K562 (cell line): ENCODE results near the gene APOB. TPM values are rescaled to one million over a fixed set of nuclear protein-coding genes. Genes with fewer than 3 reads are reported as not detected.

Experiments used
- ATAC-seq: fragments of 200-7000 bp; cut with Tn5 transposase; 3 replicates; pipeline ENCODE4 v1.9.1; 2020; ENCODE audit warnings: moderate library complexity
- BruUV-seq: library from RNA; stranded (reverse); fragments of 400-500 nt; replicated peaks from 2 replicates; lab custom pipeline; 2021; lab: Mats Ljungman, UMichigan
- CTCF ChIA-PET: fragments of 300-600 bp; formaldehyde crosslinking; extraction: SDS; loops from one replicate; lab custom pipeline; 2021; ENCODE audit warnings: low intra/inter-chr PET ratio; lab: Yijun Ruan, JAX
- POLR2A ChIA-PET: fragments of 300-600, 350-650 bp; sonication (Branson Sonifier 250); formaldehyde crosslinking; extraction: SDS; loops from one replicate; lab custom pipeline; 2021; ENCODE audit warnings: antibody characterized with exemption, inconsistent platforms; lab: Yijun Ruan, JAX
- DNase-seq, 4 experiments: peaks; one replicate each; pipeline versions ENCODE4 v3.0.0 to v3.0.0-alpha.2; 2011 to 2018; ENCODE audit warnings: low spot score in 3 of 4, mixed read lengths in 3 of 4; ENCODE audit errors: extremely low read depth in 1 of 4
- FAIRE-seq: peaks from 2 replicates; lab custom pipeline; 2011; peaks lifted over from hg19 to GRCh38; lab: Jason Lieb, UNC
- H2AFZ ChIP-seq: 2 replicates; pipeline ENCODE4 v1.6.0; 2011; ENCODE audit warnings: low read depth, low read length, control low read depth, inconsistent platforms
- H3K27ac ChIP-seq: fragments of 200-600 bp; 3 replicates; pipeline ENCODE4 v1.8.0; 2011; ENCODE audit warnings: low read depth, mild to moderate bottlenecking, control low read depth, inconsistent platforms, low read length, moderate library complexity, mixed read lengths; ENCODE audit errors: extremely low read depth
- H3K27me3 ChIP-seq, 2 experiments: fragments of 300-600 bp in 1 of 2; 2 replicates in 1 of 2; 3 replicates in 1 of 2; pipeline versions ENCODE4 v1.6.0 to v1.8.0; 2011; ENCODE audit warnings: inconsistent platforms in 2 of 2, low read length in 2 of 2, mild to moderate bottlenecking in 1 of 2, mixed read lengths in 1 of 2, moderate library complexity in 1 of 2; ENCODE audit not compliant: control insufficient read depth in 2 of 2, insufficient read depth in 2 of 2
- H3K36me3 ChIP-seq: fragments of 300-600 bp; 3 replicates; pipeline ENCODE4 v1.8.0; 2011; ENCODE audit warnings: mild to moderate bottlenecking, low read length, inconsistent platforms; ENCODE audit not compliant: control insufficient read depth, insufficient read depth
- H3K4me1 ChIP-seq, 2 experiments: fragments of 200-600 bp in 1 of 2; replicated peaks in 1 of 2; 2 replicates in 1 of 2; 3 replicates in 1 of 2; pipeline versions ENCODE4 v1.5.1 to v1.8.0; 2011; ENCODE audit warnings: inconsistent platforms in 2 of 2, low read length in 2 of 2, mild to moderate bottlenecking in 1 of 2, mixed read lengths in 1 of 2, moderate library complexity in 1 of 2; ENCODE audit not compliant: control insufficient read depth in 2 of 2, insufficient read depth in 2 of 2
- H3K4me2 ChIP-seq: 2 replicates; pipeline ENCODE4 v1.6.1; 2011; ENCODE audit warnings: low read length, control low read depth, inconsistent platforms, mixed read lengths; ENCODE audit not compliant: insufficient read depth
- H3K4me3 ChIP-seq: fragments of 200-600 bp; sonication (generic), shearing (Covaris generic); 2 replicates; pipeline ENCODE4 v1.5.1; 2016; ENCODE audit warnings: control low read depth, inconsistent platforms
- H3K79me2 ChIP-seq: fragments of 200-600 bp; 3 replicates; pipeline ENCODE4 v1.8.0; 2011; ENCODE audit warnings: low read length, inconsistent platforms; ENCODE audit not compliant: control insufficient read depth, insufficient read depth
- H3K9ac ChIP-seq, 2 experiments: 2 replicates each; pipeline versions ENCODE4 v1.6.0 to v1.6.1; 2011; ENCODE audit warnings: low read depth in 2 of 2, low read length in 2 of 2, control low read depth in 1 of 2, inconsistent platforms in 1 of 2, mild to moderate bottlenecking in 1 of 2, mixed read lengths in 1 of 2; ENCODE audit not compliant: insufficient read depth in 1 of 2
- H3K9me1 ChIP-seq: one replicate; pipeline ENCODE4 v1.6.0; 2011; ENCODE audit warnings: inconsistent platforms, mild to moderate bottlenecking, low read length, moderate library complexity; ENCODE audit not compliant: control insufficient read depth, insufficient read depth
- H3K9me3 ChIP-seq: replicated peaks from 2 replicates; pipeline ENCODE4 v1.5.1; 2011; ENCODE audit warnings: low read depth, low read length, inconsistent platforms; ENCODE audit not compliant: control insufficient read depth, insufficient read depth
- H4K20me1 ChIP-seq: replicated peaks from 2 replicates; pipeline ENCODE4 v1.6.1; 2011; ENCODE audit warnings: low read length, inconsistent platforms, mixed read lengths; ENCODE audit not compliant: control insufficient read depth, insufficient read depth
- ELF1 ChIP-seq: fragments of 200-800 bp; sonication (Bioruptor generic); IDR thresholded peaks from 2 replicates; pipeline ENCODE4 v1.6.1; 2016; ENCODE audit warnings: missing genetic modification characterization, missing compliant biosample characterization
- GTF2A2 ChIP-seq: IDR thresholded peaks from 2 replicates; pipeline ENCODE4 v1.6.1; 2016; ENCODE audit warnings: mild to moderate bottlenecking, missing genetic modification characterization, missing compliant biosample characterization
- NONO ChIP-seq, 2 experiments: fragments of 200-400 bp in 1 of 2; fragments of 450-650 bp in 1 of 2; formaldehyde crosslinking in 1 of 2; IDR thresholded peaks; 2 replicates each; pipeline ENCODE4 v1.6.1; 2017; ENCODE audit warnings: low read depth in 2 of 2, mild to moderate bottlenecking in 2 of 2, moderate library complexity in 2 of 2, low read length in 1 of 2
- PKNOX1 ChIP-seq: fragments of 450-650 bp; IDR thresholded peaks from 2 replicates; pipeline ENCODE4 v1.6.1; 2016
- PTRF ChIP-seq: fragments of 450-650 bp; IDR thresholded peaks from 2 replicates; pipeline ENCODE4 v1.6.1; 2016; ENCODE audit warnings: mild to moderate bottlenecking, missing genetic modification characterization, missing compliant biosample characterization
- SIN3A ChIP-seq, 2 experiments: fragments of 150-350 bp in 1 of 2; IDR thresholded peaks; 2 replicates each; pipeline ENCODE4 v1.6.1; 2011 to 2016; ENCODE audit warnings: borderline replicate concordance in 2 of 2, low read depth in 2 of 2, low read length in 2 of 2, mild to moderate bottlenecking in 2 of 2, moderate library complexity in 2 of 2; ENCODE audit not compliant: control insufficient read depth in 1 of 2
- SMC3 ChIP-seq: conservative IDR thresholded peaks from 2 replicates; pipeline ENCODE4 v1.6.1; 2011; ENCODE audit warnings: low read depth, low read length, improper control_type of control experiment; ENCODE audit not compliant: insufficient read depth
- TAL1 ChIP-seq: fragments of 450-650 bp; IDR thresholded peaks from 2 replicates; pipeline ENCODE4 v1.6.1; 2016; ENCODE audit warnings: mild to moderate bottlenecking
- TCF7 ChIP-seq: sonication (generic); IDR thresholded peaks from 2 replicates; pipeline ENCODE4 v1.6.1; 2016; ENCODE audit warnings: antibody characterized with exemption, borderline replicate concordance
- ZNF165 ChIP-seq: fragments of 250-450 bp; sonication (Bioruptor Pico); IDR thresholded peaks from 2 replicates; pipeline ENCODE4 v1.4.0; 2020; ENCODE audit warnings: borderline replicate concordance
- WGBS: fragments of 100-300 bp; shearing (Covaris generic); methylation state at CpG from one replicate; pipeline ENCODE4 v1.1.6; 2016; ENCODE audit warnings: low coverage, mixed read lengths; ENCODE audit not compliant: insufficient coverage; ENCODE audit errors: missing lambda C conversion rate; 5-methylcytosine and 5-hydroxymethylcytosine counted together
- in situ Hi-C: fragments of 300-500 bp; cut with MboI; formaldehyde crosslinking; loops from 4 replicates; pipeline ENCODE4 v1.15.0; 2018; ENCODE audit warnings: inconsistent platforms, mixed read lengths
- intact Hi-C: fragments of 100-400 bp; cut with micrococcal nuclease; formaldehyde crosslinking; loops from 2 replicates; pipeline ENCODE4 v1.14.2; 2022
- polyA plus RNA-seq, 8 experiments: library from polyadenylated mRNA; depleted of rRNA in 4 of 8; stranded (reverse) in 5 of 8; unstranded in 3 of 8; fragments of >200 nt; fragmentation: Nextera tagmentation in 2 of 8; fragmentation: Illumina TruSeq in 1 of 8; extraction: Ambion mirVana in 2 of 8; extraction: Trizol in 1 of 8; gene quantifications; 2 replicates each; pipeline versions ENCODE4 v1.2.1 to v1.2.3, GENCODE V29; 2011 to 2014; ENCODE audit warnings: inconsistent platforms in 1 of 8, missing spikeins in 1 of 8
- total RNA-seq, 7 experiments: library from RNA; depleted of rRNA in 6 of 7; stranded (reverse); fragments of >200 nt in 6 of 7; fragmentation: Illumina TruSeq in 2 of 7; extraction: Trizol in 2 of 7; gene quantifications; 2 replicates each; pipeline versions ENCODE4 v1.2.1 to v1.2.3, GENCODE V29; 2011 to 2021; ENCODE audit warnings: low replicate concordance in 1 of 7

APOB gene
- total and polyA plus RNA-seq, 9 of the 15 experiments (the other 6 are each of a cell fraction or from before 2014, with no cell fraction given) = 0.73 TPM; not detected in 8

GRCh38 chr2:20994130-20994529 is 49.7 kb downstream of the APOB start:
- CTCF ChIA-PET = no interaction called here
- H3K4me2 ChIP-seq = no peak overlapping the region
- ATAC-seq = no peak
- intact Hi-C loops (no loop called here), in situ Hi-C loops (no loop called here)
- no peaks in the 10 kb centered on the region for H3K4me1 ChIP-seq
- no peak overlapping the region for H2AFZ ChIP-seq
- no peaks in the 10 kb centered on the region for H3K9me3 ChIP-seq
- no peak overlapping the region for H3K9ac ChIP-seq
- POLR2A ChIA-PET = no interaction called here
- no peak for DNase-seq
- no peak for FAIRE-seq
- H3K27me3 ChIP-seq = peaks cover 0 to 34% of the 10 kb centered on the region in 2 experiments; a peak in 4 of 5 replicates
- BruUV-seq = no TSS peak
- no peaks in the 10 kb centered on the region for H3K79me2 ChIP-seq
- 2% methylated on average over 5 of the region's 5 CpGs for WGBS
- H3K36me3 ChIP-seq = no peaks in the 10 kb centered on the region
- TF ChIP-seq GTF2A2 (tag) (no peak), NONO (IDR thresholded peaks at IDR 0.05; ENCODE audit: low read depth in 2 of 2, low read length in 1 of 2) (no peak), ELF1 (tag) (no peak), SMC3 (no peak), ZNF165 (no peak), TCF7 (no peak), PKNOX1 (no peak), TAL1 (no peak), SIN3A (IDR thresholded peaks at IDR 0.05; ENCODE audit: borderline replicate concordance in 2 of 2, control insufficient read depth in 1 of 2, low read depth in 2 of 2, low read length in 2 of 2) (no peak), PTRF (tag) (no peak)
- H3K4me3 ChIP-seq = no peak overlapping the region
- H3K9me1 ChIP-seq = no peaks in the 10 kb centered on the region
- no peaks in the 10 kb centered on the region for H4K20me1 ChIP-seq
- H3K27ac ChIP-seq = no peak overlapping the region
